ENCODE results near the gene MEF2C.

DNA sequence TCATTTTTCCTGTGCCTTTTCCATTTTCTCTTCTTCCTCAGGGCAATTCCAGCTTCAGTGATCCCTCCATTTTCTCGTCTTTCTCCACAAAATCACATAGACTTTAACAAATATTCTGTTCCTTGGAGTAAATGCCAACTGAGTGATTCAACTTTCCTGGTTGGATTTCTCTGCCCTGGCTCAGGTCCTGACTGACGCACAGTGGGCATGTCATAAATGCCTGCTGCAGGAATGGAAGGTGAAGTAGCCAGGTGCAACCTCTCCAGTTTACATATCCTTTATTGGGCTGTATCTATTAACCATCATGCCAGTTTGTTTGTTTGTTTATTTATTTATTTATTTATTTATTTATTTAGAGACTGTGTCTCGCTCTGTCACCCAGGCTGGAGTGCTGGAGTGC, 95.1 kb downstream of the MEF2C start:
- TF ChIP-seq, protein P1, sequence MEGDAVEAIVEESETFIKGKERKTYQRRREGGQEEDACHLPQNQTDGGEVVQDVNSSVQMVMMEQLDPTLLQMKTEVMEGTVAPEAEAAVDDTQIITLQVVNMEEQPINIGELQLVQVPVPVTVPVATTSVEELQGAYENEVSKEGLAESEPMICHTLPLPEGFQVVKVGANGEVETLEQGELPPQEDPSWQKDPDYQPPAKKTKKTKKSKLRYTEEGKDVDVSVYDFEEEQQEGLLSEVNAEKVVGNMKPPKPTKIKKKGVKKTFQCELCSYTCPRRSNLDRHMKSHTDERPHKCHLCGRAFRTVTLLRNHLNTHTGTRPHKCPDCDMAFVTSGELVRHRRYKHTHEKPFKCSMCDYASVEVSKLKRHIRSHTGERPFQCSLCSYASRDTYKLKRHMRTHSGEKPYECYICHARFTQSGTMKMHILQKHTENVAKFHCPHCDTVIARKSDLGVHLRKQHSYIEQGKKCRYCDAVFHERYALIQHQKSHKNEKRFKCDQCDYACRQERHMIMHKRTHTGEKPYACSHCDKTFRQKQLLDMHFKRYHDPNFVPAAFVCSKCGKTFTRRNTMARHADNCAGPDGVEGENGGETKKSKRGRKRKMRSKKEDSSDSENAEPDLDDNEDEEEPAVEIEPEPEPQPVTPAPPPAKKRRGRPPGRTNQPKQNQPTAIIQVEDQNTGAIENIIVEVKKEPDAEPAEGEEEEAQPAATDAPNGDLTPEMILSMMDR (IDR thresholded peaks at IDR 0.05; ENCODE audit: insufficient read depth, low read depth, low read length) = no peak
- no peak for TF ChIP-seq EZH2 (IDR thresholded peaks at IDR 0.05; ENCODE audit: insufficient read depth, low read length)
